K562 (cell line): Measurements from ENCODE around the gene STIM1. TPM values are rescaled to one million over a fixed set of nuclear protein-coding genes. Genes with fewer than 3 reads are reported as not detected.

Experiments used
- ATAC-seq: fragments of 200-7000 bp; cut with Tn5 transposase; 3 replicates; pipeline ENCODE4 v1.9.1; 2020; ENCODE audit warnings: moderate library complexity
- BruUV-seq: library from RNA; stranded (reverse); fragments of 400-500 nt; replicated peaks from 2 replicates; lab custom pipeline; 2021; lab: Mats Ljungman, UMichigan
- CTCF ChIA-PET: fragments of 300-600 bp; formaldehyde crosslinking; extraction: SDS; loops from one replicate; lab custom pipeline; 2021; ENCODE audit warnings: low intra/inter-chr PET ratio; lab: Yijun Ruan, JAX
- POLR2A ChIA-PET: fragments of 300-600, 350-650 bp; sonication (Branson Sonifier 250); formaldehyde crosslinking; extraction: SDS; loops from one replicate; lab custom pipeline; 2021; ENCODE audit warnings: antibody characterized with exemption, inconsistent platforms; lab: Yijun Ruan, JAX
- DNase-seq, 4 experiments: peaks; one replicate each; pipeline versions ENCODE4 v3.0.0 to v3.0.0-alpha.2; 2011 to 2018; ENCODE audit warnings: low spot score in 3 of 4, mixed read lengths in 3 of 4; ENCODE audit errors: extremely low read depth in 1 of 4
- FAIRE-seq: peaks from 2 replicates; lab custom pipeline; 2011; peaks lifted over from hg19 to GRCh38; lab: Jason Lieb, UNC
- H2AFZ ChIP-seq: 2 replicates; pipeline ENCODE4 v1.6.0; 2011; ENCODE audit warnings: low read depth, low read length, control low read depth, inconsistent platforms
- H3K27ac ChIP-seq: fragments of 200-600 bp; 3 replicates; pipeline ENCODE4 v1.8.0; 2011; ENCODE audit warnings: low read depth, mild to moderate bottlenecking, control low read depth, inconsistent platforms, low read length, moderate library complexity, mixed read lengths; ENCODE audit errors: extremely low read depth
- H3K27me3 ChIP-seq, 2 experiments: fragments of 300-600 bp in 1 of 2; 2 replicates in 1 of 2; 3 replicates in 1 of 2; pipeline versions ENCODE4 v1.6.0 to v1.8.0; 2011; ENCODE audit warnings: inconsistent platforms in 2 of 2, low read length in 2 of 2, mild to moderate bottlenecking in 1 of 2, mixed read lengths in 1 of 2, moderate library complexity in 1 of 2; ENCODE audit not compliant: control insufficient read depth in 2 of 2, insufficient read depth in 2 of 2
- H3K36me3 ChIP-seq: fragments of 300-600 bp; 3 replicates; pipeline ENCODE4 v1.8.0; 2011; ENCODE audit warnings: mild to moderate bottlenecking, low read length, inconsistent platforms; ENCODE audit not compliant: control insufficient read depth, insufficient read depth
- H3K4me1 ChIP-seq, 2 experiments: fragments of 200-600 bp in 1 of 2; replicated peaks in 1 of 2; 2 replicates in 1 of 2; 3 replicates in 1 of 2; pipeline versions ENCODE4 v1.5.1 to v1.8.0; 2011; ENCODE audit warnings: inconsistent platforms in 2 of 2, low read length in 2 of 2, mild to moderate bottlenecking in 1 of 2, mixed read lengths in 1 of 2, moderate library complexity in 1 of 2; ENCODE audit not compliant: control insufficient read depth in 2 of 2, insufficient read depth in 2 of 2
- H3K4me2 ChIP-seq: 2 replicates; pipeline ENCODE4 v1.6.1; 2011; ENCODE audit warnings: low read length, control low read depth, inconsistent platforms, mixed read lengths; ENCODE audit not compliant: insufficient read depth
- H3K4me3 ChIP-seq: fragments of 200-600 bp; sonication (generic), shearing (Covaris generic); 2 replicates; pipeline ENCODE4 v1.5.1; 2016; ENCODE audit warnings: control low read depth, inconsistent platforms
- H3K79me2 ChIP-seq: fragments of 200-600 bp; 3 replicates; pipeline ENCODE4 v1.8.0; 2011; ENCODE audit warnings: low read length, inconsistent platforms; ENCODE audit not compliant: control insufficient read depth, insufficient read depth
- H3K9ac ChIP-seq, 2 experiments: 2 replicates each; pipeline versions ENCODE4 v1.6.0 to v1.6.1; 2011; ENCODE audit warnings: low read depth in 2 of 2, low read length in 2 of 2, control low read depth in 1 of 2, inconsistent platforms in 1 of 2, mild to moderate bottlenecking in 1 of 2, mixed read lengths in 1 of 2; ENCODE audit not compliant: insufficient read depth in 1 of 2
- H3K9me1 ChIP-seq: one replicate; pipeline ENCODE4 v1.6.0; 2011; ENCODE audit warnings: inconsistent platforms, mild to moderate bottlenecking, low read length, moderate library complexity; ENCODE audit not compliant: control insufficient read depth, insufficient read depth
- H3K9me3 ChIP-seq: replicated peaks from 2 replicates; pipeline ENCODE4 v1.5.1; 2011; ENCODE audit warnings: low read depth, low read length, inconsistent platforms; ENCODE audit not compliant: control insufficient read depth, insufficient read depth
- H4K20me1 ChIP-seq: replicated peaks from 2 replicates; pipeline ENCODE4 v1.6.1; 2011; ENCODE audit warnings: low read length, inconsistent platforms, mixed read lengths; ENCODE audit not compliant: control insufficient read depth, insufficient read depth
- ARID1B ChIP-seq: fragments of 450-650 bp; IDR thresholded peaks from 2 replicates; pipeline ENCODE4 v1.6.1; 2016; ENCODE audit warnings: antibody characterized with exemption, mild to moderate bottlenecking, inconsistent platforms
- HDAC8 ChIP-seq: fragments of 450-650 bp; IDR thresholded peaks from 2 replicates; pipeline ENCODE4 v1.6.1; 2016; ENCODE audit warnings: mild to moderate bottlenecking, missing genetic modification characterization, moderate library complexity, missing compliant biosample characterization
- MBD2 ChIP-seq: sonication (generic); IDR thresholded peaks from 2 replicates; pipeline ENCODE4 v1.6.1; 2016; ENCODE audit warnings: low read depth, borderline replicate concordance
- POLR3A ChIP-seq: IDR thresholded peaks from 2 replicates; pipeline ENCODE4 v1.6.1; 2011; ENCODE audit warnings: borderline replicate concordance, mild to moderate bottlenecking, moderate library complexity; ENCODE audit not compliant: insufficient read length, insufficient read depth; ENCODE audit errors: extremely low read depth
- RBM39 ChIP-seq: fragments of 200-400 bp; formaldehyde crosslinking; optimal IDR thresholded peaks from 2 replicates; pipeline ENCODE3; 2018; ENCODE audit warnings: low read depth, low read length
- SMARCE1 ChIP-seq: fragments of 450-650 bp; IDR thresholded peaks from 2 replicates; pipeline ENCODE4 v1.7.1; 2016; ENCODE audit warnings: mild to moderate bottlenecking
- SPI1 ChIP-seq: IDR thresholded peaks from 2 replicates; pipeline ENCODE4 v1.6.1; 2011; ENCODE audit warnings: low read depth, low read length, control low read depth, borderline replicate concordance
- ZC3H11A ChIP-seq: IDR thresholded peaks from 2 replicates; pipeline ENCODE4 v1.6.1; 2012; ENCODE audit warnings: low read depth, low read length, improper control_type of control experiment
- WGBS: fragments of 100-300 bp; shearing (Covaris generic); methylation state at CpG from one replicate; pipeline ENCODE4 v1.1.6; 2016; ENCODE audit warnings: low coverage, mixed read lengths; ENCODE audit not compliant: insufficient coverage; ENCODE audit errors: missing lambda C conversion rate; 5-methylcytosine and 5-hydroxymethylcytosine counted together
- in situ Hi-C: fragments of 300-500 bp; cut with MboI; formaldehyde crosslinking; loops from 4 replicates; pipeline ENCODE4 v1.15.0; 2018; ENCODE audit warnings: inconsistent platforms, mixed read lengths
- intact Hi-C: fragments of 100-400 bp; cut with micrococcal nuclease; formaldehyde crosslinking; loops from 2 replicates; pipeline ENCODE4 v1.14.2; 2022
- polyA plus RNA-seq, 8 experiments: library from polyadenylated mRNA; depleted of rRNA in 4 of 8; stranded (reverse) in 5 of 8; unstranded in 3 of 8; fragments of >200 nt; fragmentation: Nextera tagmentation in 2 of 8; fragmentation: Illumina TruSeq in 1 of 8; extraction: Ambion mirVana in 2 of 8; extraction: Trizol in 1 of 8; gene quantifications; 2 replicates each; pipeline versions ENCODE4 v1.2.1 to v1.2.3, GENCODE V29; 2011 to 2014; ENCODE audit warnings: inconsistent platforms in 1 of 8, missing spikeins in 1 of 8
- total RNA-seq, 7 experiments: library from RNA; depleted of rRNA in 6 of 7; stranded (reverse); fragments of >200 nt in 6 of 7; fragmentation: Illumina TruSeq in 2 of 7; extraction: Trizol in 2 of 7; gene quantifications; 2 replicates each; pipeline versions ENCODE4 v1.2.1 to v1.2.3, GENCODE V29; 2011 to 2021; ENCODE audit warnings: low replicate concordance in 1 of 7
- TF ChIP-seq, protein P1 (sequence below): fragments of 450-650 bp; IDR thresholded peaks from one replicate; pipeline ENCODE4 v1.6.1; 2018; ENCODE audit warnings: mild to moderate bottlenecking, moderate library complexity; ENCODE audit not compliant: partially characterized antibody

The STIM1 gene
- total and polyA plus RNA-seq, 9 of the 15 experiments (the other 6 are each of a cell fraction or from before 2014, with no cell fraction given) = 7.7 to 50.5 (median 22.5) TPM

GRCh38 chr11:3903207-3903896 lies 47.9 kb downstream of the STIM1 start (continued):
- TF ChIP-seq HDAC8 (no peak), ZC3H11A (no peak), SPI1 (peak; percentile 66; the same call in 1 of the 2 replicates), ARID1B (peak; percentile 74), MBD2 (peak; percentile 35; the same call in 1 of the 2 replicates), SMARCE1 (0 out of 2 replicates have a peak, but pooled peaks have one; percentile 40)
- TF ChIP-seq, protein P1, sequence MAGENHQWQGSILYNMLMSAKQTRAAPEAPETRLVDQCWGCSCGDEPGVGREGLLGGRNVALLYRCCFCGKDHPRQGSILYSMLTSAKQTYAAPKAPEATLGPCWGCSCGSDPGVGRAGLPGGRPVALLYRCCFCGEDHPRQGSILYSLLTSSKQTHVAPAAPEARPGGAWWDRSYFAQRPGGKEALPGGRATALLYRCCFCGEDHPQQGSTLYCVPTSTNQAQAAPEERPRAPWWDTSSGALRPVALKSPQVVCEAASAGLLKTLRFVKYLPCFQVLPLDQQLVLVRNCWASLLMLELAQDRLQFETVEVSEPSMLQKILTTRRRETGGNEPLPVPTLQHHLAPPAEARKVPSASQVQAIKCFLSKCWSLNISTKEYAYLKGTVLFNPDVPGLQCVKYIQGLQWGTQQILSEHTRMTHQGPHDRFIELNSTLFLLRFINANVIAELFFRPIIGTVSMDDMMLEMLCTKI = no peak
- TF ChIP-seq, all 486 proteins: peak for 29

DNA sequence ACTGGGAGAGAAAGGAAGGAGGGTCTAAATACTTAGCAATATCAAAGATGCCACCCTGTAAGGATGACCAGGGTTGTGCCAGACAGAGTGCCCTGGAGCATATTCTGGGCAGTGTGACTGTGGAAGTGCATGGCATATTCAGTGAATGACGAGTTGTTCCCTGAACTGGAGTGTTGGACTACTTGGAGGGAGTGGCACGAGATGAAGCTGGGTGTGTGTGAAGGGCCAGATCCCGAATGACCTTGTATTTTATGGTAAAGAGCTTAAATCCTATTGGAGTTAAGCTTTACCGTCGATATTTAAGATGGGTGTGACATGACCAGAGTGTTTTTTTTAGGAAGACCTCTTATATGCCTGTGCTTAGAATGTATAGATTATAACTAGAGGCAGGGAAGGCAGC lies 48.8 kb downstream of the STIM1 start:
- 29% methylated on average over 5 of the region's 5 CpGs for WGBS
- DNase-seq (no peak), FAIRE-seq (no peak), ATAC-seq (no peak)
- TF ChIP-seq POLR3A (peak; percentile 25), RBM39 (no peak)
- intact Hi-C loops = no loop called here
- Histone ChIP-seq H3K4me3 (no peak overlapping the region), H3K9me1 (no peaks in the 10 kb centered on the region), H3K79me2 (peaks cover 79% of the 10 kb centered on the region), H3K9me3 (no peaks in the 10 kb centered on the region), H3K27ac (no peak overlapping the region), H3K4me1 (peaks cover 39 to 55% of the 10 kb centered on the region in 2 experiments), H4K20me1 (peaks cover 5% of the 10 kb centered on the region; the same call in 1 of the 2 replicates), H3K4me2 (no peak overlapping the region), H2AFZ (no peak overlapping the region), H3K27me3 (no peaks in the 10 kb centered on the region), H3K36me3 (no peaks in the 10 kb centered on the region), H3K9ac (peak overlapping the region in 1 of 2 experiments; percentile 62; a peak in 1 of 4 replicates)
- ChIA-PET CTCF (no interaction called here), POLR2A (interaction anchor here (0.6 to 1.7 kb wide), 2 partner anchors 14 kb away, joined by 3 to 8 read pairs; no protein-coding TSS in a partner anchor)
- BruUV-seq = no TSS peak
- in situ Hi-C loops = no loop called here
